Activated naive CD4-positive, alpha-beta T cell treated with Interleukin-2 at 50 U/mL for 16 hours (primary cell): ENCODE measurements around the gene LSR.
A peak's percentile ranks its signal among the peaks of the same experiment; 100 is the strongest.

Source experiments
- DNase-seq: peaks from one replicate; pipeline ENCODE4 v3.0.0-alpha.2; 2020

LSR gene

DNA sequence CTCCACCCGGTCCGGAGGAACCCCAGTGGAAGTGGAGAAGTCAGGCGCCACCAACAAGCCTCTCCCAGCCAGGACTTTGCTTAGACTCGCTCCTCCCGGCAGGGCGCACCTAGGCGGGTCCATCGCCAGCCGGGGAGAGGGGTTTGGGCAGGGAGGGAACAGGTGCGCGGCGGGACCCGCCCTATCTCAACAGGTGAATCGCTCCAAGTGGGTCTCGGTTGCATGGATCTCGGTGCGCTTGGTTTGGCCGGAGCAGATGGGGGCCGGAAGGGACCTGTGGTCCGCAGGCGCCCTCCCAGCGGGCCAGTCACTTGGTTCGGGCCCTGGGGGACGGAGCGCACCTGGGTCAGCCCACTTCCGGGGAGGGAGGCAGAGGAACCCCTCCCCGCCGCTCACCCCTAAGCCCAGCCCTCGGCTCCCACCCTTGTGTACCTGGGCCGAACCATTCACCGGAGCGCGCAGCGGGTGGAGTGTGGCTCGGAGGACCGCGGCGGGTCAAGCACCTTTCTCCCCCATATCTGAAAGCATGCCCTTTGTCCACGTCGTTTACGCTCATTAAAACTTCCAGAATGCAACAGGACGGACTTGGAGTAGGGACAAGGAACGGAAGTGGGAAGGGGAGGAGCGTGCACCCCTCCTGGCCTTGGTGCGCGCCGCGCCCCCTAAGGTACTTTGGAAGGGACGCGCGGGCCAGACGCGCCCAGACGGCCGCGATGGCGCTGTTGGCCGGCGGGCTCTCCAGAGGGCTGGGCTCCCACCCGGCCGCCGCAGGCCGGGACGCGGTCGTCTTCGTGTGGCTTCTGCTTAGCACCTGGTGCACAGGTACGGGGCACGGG lies at the start of gene LSR:
LSR (plus strand) TSS at position 693 of the 836 bp plus-strand sequence; CDS start at position 714, 21 bp downstream.
- peak; percentile 78 for DNase-seq

GRCh38 chr19:35199481-35199880 lies 49.3 kb upstream of the LSR start:
- no peak for DNase-seq

DNA sequence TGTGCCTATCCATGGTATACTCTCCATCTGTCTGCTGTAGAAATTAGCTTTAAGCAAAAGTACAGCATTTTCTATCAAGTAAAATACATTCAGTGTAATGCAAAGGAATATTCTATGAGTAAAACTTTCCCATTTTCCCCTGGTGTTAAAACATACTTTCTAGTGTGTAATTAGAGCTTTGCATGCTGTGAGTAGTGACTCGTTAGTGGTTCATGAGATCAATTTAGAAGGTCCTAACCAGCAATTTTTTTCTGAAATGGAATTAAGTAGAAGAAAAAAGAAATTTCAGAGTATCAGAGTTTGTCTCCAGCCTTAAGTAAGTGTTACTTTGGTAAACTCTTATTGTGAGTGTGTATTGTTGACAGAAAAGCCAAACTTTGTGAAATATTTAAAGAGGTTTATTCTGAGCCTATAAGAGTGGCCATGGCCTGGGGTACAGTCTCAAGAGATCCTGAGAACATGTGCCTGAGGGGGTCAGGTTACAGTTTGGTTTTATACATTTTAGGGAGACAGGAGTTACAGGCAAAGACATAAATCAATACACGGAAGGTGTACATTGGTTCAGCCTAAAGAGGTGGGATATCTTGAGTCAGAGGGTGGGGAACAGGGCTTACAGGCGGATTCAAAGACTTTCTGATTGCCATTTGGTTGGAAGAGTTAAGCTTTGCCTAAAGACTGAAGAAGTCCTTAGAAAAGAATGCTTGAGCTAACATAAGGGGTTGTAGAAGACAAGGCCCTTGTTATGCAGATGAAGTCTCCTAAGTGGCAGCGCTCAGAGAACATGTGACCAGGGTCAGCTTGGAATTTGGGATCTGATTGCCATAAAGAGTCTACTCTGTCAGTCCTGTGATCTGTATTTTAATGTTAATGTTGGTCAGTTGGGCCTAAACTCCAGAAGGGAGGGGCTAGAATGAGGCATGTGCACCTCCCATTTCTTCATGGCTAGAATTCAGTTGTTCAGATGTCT lies 45.8 kb upstream of the LSR start:
- DNase-seq: no peak

GRCh38 chr19:35204799-35205732 lies 43.7 kb upstream of the LSR start:
- DNase-seq: no peak

DNA sequence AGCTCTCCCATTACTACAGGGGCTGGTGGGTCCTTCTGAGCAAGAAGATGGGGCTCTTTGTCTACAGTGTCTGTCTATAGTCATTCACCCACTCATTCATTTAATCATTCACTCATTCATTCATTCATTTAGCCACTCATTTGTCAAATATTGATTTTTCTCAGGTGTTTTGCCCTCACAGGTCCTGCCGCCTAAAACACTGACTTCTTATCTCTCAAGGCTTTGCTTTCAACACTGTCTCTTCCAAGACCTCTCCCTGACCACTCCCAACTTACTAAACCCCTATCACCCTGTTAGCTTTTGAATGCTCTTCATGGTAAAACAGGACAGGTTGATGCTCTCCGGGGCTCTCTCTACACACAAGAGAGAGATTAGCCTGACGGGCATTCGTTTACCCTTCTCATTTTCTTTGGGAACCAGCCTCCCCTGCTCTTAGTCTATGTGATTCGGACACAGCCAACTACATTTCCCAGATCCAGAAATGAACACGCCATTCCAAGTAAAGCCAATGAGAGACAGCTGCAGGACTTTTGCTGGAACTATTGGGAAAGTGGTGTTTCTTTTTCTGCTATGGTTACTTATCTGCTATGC lies 43.0 kb upstream of the LSR start:
- DNase-seq: no peak

DNA sequence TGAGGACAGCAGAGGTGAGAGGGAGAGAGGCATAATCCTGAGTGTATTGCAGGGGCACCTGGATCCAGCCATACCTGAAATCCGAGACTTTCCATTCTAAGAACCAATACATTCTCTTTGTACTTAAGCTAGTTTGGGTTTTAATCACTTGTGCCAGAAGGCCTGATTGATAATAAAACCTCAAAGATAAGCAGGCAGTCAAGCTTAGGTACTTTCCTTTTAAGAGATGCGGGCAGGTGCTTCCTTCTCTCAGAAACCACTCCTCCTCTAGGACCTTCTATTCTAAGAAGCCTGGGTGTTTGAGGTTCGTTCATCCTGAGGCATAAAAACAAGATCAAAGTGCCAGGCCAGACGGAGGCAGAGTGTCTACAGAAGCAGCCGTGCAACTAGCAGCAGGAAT lies 42.4 kb upstream of the LSR start:
- DNase-seq: peak; percentile 48

GRCh38 chr19:35206855-35207254 lies 41.9 kb upstream of the LSR start:
- no peak for DNase-seq

GRCh38 chr19:35207391-35207871 lies 41.4 kb upstream of the LSR start:
- DNase-seq: peak; percentile 27

- no peak for DNase-seq
Measured at GRCh38 chr19:35208121-35208520, 40.7 kb upstream of the LSR start.

GRCh38 chr19:35209646-35210045 lies 39.2 kb upstream of the LSR start:
- DNase-seq: no peak

- DNase-seq: peak; percentile 65
Measured at GRCh38 chr19:35211545-35212230, 37.1 kb upstream of the LSR start.

DNA sequence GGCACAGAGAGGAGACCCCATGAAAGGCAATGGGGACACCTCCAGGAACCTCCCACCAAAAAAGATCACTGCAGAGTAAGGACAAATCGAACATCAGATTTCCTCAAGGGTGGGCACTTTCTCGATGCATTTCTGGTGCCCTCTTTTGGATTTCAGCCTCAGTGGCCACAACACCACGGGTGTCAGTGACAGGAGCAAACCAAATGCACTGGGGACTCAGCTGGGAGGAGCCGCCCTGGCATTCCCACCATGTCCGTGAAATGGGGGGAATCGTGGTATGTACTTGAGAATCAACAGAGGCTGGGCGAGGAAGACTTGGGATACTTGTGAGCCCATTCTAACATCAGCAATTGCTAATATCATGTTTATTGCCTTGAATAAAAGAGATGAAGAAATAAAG lies 36.6 kb upstream of the LSR start:
- no peak for DNase-seq

DNA sequence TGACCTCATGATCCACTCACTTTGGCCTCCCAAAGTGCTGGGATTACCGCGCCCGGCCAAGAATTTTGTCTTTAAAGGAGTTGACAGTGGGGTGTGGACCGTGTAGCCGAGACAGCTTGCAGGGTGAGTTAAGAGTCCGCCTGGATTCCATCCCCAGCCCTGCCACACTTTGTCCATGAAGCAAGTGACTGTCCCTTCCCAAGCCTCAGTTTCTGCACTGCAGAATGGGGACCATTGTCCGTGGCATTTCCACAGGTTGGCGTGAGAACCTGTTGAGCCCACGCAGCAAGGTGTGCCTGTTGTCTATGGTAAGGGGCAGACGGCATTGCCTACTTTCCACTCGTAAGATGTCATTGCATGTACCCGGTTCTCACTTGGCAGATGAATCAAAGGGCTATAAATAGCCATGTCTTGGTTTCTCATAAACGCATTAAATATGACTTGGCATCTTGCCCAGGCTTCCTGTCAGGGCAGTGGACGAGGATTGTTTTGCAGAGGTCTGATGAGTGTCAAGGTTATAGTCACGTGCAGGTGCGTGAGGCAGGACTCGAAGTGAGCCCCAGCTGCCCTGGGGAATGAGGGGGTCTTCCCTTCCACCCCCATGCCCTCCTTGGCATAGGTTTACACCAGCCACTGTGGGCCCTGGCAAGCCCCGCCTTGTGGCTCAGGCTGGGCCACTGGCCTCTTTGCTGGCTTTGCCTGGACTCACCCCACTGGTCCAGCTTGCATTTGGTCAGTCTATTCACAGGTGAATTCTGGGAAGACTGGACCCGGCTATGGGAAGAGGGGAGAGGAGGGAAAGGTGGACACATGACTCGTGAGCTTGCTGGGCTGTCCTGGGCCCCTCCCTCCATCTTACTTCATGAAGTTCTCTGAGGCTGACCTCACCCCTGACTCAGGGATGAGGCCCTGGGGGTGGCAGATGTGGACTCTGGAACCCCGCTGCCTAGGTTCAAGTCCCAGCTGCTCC lies 34.9 kb upstream of the LSR start:
- DNase-seq: peak; percentile 72

- DNase-seq: no peak
Measured at GRCh38 chr19:35214766-35215422, 33.9 kb upstream of the LSR start.

- no peak for DNase-seq
Measured at GRCh38 chr19:35216016-35216832, 32.6 kb upstream of the LSR start.

DNA sequence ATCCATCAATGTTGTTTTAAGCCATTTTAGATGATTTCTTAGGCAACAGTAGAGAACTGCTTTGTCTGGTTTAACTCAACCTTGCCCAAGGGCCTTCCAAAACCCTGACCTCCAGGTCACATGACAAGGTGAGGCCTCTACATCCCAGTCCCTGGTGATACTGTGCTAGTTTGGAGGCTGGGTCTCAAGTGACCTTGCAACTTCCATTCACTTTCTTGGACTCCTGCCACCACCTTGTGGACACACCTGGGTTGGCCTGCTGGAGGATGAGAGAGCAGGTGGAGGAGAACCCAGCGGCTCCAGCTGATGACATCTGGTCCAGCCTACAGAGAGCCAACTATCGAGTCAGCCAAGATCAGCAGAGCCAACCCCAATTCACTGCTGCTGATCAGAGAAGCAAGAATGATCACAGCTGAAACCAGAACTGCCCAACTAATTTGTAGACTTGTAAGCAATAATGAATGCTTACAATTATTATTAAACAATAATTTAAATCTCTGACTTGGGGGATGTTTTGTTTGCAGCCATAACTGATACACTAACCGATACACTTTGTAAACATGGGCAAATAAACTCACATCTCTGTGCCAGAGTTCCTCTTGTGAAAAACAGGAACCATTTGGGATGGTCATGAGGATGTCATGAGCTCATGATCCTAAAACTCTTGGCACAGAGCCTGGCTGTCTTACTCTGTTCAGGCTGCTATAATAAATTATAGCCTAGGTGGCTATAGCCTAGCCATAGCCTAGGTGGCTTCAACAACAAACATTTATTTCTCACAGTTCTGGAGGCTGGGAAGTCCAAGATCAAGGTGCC lies 31.8 kb upstream of the LSR start:
- DNase-seq: peak; percentile 33

DNA sequence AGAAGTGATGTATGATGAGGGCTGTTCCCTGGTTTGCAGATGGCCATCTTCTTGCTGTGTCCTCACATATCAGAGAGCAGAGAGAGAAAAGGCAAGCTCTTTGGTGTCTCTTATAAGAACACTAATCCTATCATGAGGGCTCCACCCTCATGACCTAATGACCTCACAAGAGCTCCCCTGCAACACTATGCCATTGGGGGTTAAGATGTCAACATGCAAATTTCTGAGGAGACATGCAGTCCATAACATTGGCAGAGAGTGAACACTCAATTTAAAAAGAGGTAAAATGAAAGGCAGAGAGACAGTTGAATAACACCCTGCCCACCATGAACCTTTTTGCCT lies 31.2 kb upstream of the LSR start:
- no peak for DNase-seq

- no peak for DNase-seq
Measured at GRCh38 chr19:35219008-35219407, 29.8 kb upstream of the LSR start.
